WI38 (cell line): ENCODE results near the gene RHBDL3.

Source experiments
- H3K4me3 ChIP-seq: 2 replicates; pipeline ENCODE4 v1.5.1; 2011; ENCODE audit warnings: low read depth, mild to moderate bottlenecking, control low read depth, low read length
- CTCF ChIP-seq: IDR thresholded peaks from 2 replicates; pipeline ENCODE4 v1.5.1; 2012; ENCODE audit warnings: low read depth, mild to moderate bottlenecking, control low read depth, low read length

The RHBDL3 gene

GRCh38 chr17:32266389-32267301, 1.0 kb downstream of the RHBDL3 start:
- peak overlapping the region; percentile 52 for H3K4me3 ChIP-seq
- no peak for TF ChIP-seq CTCF

- no peak overlapping the region for H3K4me3 ChIP-seq
- no peak for TF ChIP-seq CTCF
Observed at GRCh38 chr17:32267690-32268205, 2.1 kb downstream of the RHBDL3 start.

- no peak overlapping the region for H3K4me3 ChIP-seq
- no peak for TF ChIP-seq CTCF
Observed at GRCh38 chr17:32268734-32269288, 3.2 kb downstream of the RHBDL3 start.

DNA sequence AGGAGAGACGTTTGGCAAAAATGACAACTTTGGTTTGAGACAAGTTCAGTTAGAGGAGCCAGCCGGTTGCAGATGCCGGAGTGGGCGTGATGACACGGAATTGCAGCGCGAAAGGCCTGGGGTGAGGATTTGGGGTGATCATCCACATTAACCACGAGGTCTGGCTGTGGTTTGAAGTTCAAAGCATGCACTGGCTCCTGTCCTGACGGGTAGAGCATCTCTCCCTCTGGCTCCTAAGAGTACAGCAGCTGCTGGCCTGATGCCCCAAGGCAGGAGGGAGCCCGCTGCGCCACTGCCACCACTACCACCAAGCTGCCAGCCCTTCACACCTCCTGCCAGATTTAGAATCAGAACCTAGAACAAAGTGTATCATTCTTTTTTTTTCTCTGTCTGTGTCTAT, 3.7 kb downstream of the RHBDL3 start:
- H3K4me3 ChIP-seq: no peak overlapping the region
- TF ChIP-seq CTCF: no peak

DNA sequence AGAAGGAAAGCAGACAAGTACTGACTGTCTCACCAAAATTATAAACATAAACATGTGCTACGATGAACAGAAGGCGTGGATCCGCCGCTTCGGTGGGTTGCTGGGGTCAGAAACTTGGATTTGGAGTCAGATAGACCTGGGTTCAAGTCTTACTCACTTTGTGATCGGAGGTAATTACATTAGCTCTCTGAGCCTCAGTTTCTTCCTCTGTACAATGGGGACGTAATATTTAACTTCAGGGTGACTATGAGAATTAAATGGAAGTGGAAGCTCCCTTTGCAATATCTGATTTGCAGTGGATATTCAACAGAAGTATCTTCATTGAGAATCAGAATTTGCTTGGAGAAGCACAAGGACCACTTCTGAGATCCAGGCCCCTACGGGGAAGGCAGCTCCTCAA, 6.2 kb downstream of the RHBDL3 start:
- TF ChIP-seq CTCF: no peak
- H3K4me3 ChIP-seq: no peak overlapping the region

DNA sequence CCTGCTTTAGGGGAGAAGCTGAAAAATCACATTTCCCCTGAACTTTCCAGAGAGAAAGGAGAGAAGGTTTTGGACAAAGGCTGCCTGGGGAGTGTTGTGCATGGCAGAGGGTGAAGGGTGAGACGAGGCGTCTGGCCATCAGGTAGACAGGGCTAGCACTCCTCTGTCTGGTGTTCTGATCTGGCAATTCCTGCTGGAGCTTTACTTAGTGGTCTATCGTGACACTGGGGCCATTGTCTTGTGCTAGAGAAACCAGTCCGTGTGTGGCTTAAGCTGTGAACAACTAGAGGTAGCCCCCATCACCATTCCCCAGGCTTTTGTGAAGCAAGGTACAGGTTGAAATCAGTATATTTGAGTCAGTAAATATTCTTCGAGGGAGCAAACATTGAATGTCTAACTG, 8.5 kb downstream of the RHBDL3 start:
- no peak for TF ChIP-seq CTCF
- no peak overlapping the region for H3K4me3 ChIP-seq

- TF ChIP-seq CTCF: no peak
- H3K4me3 ChIP-seq: no peak overlapping the region
Observed at GRCh38 chr17:32274643-32275042, 9.0 kb downstream of the RHBDL3 start.
